GM21515 (cell line): Measurements from ENCODE around the gene DAAM2.

Source experiments
- ATAC-seq: cut with Tn5 transposase; IDR thresholded peaks from one replicate; pipeline ENCODE4 v1.9.1; 2021; ENCODE audit not compliant: unreplicated experiment

DAAM2 gene

GRCh38 chr6:39791850-39792539 is at the start of gene DAAM2:
Gene DAAM2 (plus strand): TSS chr6:39792376. CDS start chr6:39856303, 63,927 bp downstream.
- no peak for ATAC-seq

- no peak for ATAC-seq
Measured at GRCh38 chr6:39746795-39747194, 45.4 kb upstream of the DAAM2 start.

- ATAC-seq: no peak
Measured at GRCh38 chr6:39752835-39753724, 39.1 kb upstream of the DAAM2 start.

DNA sequence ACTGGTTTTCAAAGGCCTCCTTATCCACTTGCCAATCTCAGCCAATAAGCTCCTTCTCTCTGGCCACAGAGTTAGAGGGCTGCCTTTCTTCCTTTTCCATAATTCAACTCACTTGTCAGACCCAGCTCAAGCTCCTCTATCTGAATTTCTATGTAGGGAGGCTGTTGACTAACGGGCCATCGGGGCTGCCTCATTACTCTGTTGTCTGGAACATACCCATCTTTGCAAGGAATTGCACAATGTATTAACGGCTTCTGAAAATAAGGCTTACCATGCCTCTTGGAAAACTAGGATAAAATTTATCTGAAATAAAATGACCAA is 38.5 kb upstream of the DAAM2 start:
- no peak for ATAC-seq

GRCh38 chr6:39754514-39755115 is 37.6 kb upstream of the DAAM2 start:
- ATAC-seq: no peak

GRCh38 chr6:39755231-39755630 is 36.9 kb upstream of the DAAM2 start:
- no peak for ATAC-seq

DNA sequence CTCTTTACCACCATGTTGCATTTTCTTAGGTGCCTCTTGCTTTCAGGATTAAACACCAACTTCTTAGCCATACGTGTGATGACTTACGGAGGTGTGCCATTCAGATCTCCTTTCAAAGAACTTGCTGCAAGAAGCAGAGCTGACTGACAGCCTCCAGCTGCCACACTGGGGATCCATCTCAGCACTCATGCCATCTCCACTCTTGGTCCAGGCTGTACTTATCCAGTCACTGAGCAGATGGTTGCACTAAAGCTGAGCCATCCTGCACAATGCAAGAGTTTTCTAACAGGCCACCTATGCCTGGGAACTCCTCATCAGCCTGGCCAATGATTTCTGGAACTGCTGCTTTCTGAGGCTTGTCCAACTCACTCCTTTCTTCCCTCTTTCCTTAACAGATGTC is 35.6 kb upstream of the DAAM2 start:
- no peak for ATAC-seq

DNA sequence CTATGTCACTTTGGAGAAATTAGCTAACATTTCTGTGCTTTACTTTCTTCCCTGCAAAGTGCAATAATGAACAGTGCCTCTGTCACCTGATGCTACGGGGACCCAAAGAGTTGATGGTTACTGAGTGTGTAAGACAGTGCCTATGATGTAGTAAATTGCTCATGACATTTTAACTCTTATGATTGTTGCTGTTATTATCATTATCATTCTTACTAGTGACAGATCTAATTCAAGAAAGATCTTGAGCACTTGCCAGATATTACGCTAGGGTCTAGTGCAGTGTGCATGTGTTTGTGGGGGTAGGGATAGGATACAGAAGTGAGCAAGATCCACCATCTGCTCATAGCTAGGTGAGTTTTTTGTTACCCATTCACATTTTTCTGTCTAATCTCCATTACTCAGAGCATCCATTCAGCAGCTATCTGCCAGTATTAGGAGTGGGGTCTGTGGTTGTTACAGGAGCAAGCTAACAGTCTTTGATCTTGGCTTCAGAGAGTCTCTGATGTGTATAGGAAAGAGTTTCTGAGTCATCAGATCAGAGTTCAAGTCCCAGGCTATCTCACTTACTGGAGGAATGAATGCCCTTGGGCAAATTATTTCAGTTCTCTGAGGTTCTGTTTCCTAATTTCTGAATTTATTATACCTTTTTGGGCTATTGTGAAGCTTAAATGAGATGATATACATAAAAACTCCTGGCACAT is 33.1 kb upstream of the DAAM2 start:
- no peak for ATAC-seq

DNA sequence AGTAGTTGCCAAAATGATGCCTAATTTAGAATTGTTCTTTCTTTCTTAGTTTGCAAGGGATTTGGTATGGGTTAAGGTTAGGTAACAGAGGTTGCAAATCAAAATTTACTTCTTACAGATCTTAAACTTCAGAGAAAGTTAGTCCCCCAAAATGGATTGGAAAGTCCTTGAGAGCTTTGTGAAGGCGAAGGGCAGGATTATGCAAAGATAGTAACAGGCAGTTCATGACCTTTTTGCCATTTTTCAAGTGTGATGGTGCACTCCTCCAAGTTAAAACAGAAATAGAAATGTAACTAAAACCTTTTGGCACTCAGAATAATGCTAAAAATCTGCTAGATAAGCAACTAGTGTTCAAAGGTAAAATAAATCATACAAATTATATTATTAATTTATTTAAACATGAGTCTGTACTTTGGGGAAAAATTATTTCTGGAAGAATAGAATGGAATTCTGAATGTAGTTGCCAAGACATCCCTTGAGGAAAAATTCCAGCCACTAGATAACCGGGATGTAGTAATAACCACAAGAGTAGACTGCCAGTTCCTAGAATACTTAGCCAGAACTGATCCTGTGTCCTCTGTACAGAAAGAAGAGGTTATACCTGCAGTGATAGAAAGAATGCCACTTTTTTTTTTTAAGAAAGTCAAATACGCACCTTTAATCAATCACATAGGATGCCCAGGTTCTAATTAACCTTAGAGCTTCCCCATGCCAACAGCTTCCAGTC is 31.8 kb upstream of the DAAM2 start:
- ATAC-seq: no peak

- ATAC-seq: no peak
Measured at GRCh38 chr6:39765508-39766065, 26.6 kb upstream of the DAAM2 start.

GRCh38 chr6:39769012-39769411 is 23.2 kb upstream of the DAAM2 start:
- ATAC-seq: no peak

DNA sequence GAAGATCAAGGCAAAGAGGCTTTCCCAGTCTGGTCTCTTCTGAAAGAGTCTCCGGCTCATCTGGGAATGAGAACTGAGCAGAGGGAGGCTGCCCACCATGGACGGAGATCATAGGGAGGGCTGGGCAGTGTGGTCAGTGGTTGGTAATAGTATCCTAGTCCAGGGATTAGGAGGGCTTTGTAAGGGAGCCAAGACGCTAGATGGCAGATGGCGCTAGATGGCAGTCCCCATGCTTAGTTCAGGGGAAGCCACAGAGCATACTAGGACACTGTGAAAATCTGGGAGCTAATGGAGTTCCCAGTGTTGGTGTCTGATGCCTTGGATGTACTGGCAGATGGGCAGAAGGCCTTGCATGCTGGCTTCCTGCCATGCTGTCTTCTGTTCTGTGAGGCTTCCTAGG is 21.7 kb upstream of the DAAM2 start:
- ATAC-seq: no peak

DNA sequence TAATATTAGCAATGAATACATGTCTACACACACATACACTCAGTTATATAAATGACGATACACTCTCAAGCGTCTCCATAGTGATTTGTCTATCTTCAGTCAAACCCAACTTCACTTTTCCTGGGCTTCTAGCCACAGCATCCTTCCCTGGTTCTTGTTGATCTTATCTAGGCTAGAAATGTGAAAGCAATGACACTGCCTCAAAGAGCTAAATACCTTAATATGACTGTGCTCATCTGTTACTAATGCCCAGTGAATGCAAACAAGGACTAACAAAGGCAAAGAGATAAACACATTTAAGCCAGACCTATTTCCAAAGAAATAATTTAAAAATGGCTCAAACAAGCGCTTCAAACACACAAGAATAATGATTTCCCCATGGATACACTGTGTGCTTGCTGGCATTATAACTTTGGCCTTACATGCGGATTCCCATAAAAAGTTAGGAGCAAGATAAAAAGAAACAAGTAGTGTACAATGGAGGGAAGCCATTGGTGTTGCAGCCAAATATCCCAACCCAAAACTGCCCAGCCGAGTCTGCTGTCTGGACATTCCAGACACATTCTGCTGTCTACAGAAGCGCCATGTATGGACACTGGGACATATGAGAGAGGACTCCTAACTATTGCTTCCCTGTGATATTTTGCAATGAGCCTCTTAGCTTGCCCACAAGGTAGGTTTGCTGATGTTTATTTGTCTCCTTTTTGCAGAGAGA is 19.5 kb upstream of the DAAM2 start:
- no peak for ATAC-seq

- ATAC-seq: no peak
Measured at GRCh38 chr6:39773782-39774181, 18.4 kb upstream of the DAAM2 start.

- ATAC-seq: no peak
Measured at GRCh38 chr6:39776581-39776980, 15.6 kb upstream of the DAAM2 start.

DNA sequence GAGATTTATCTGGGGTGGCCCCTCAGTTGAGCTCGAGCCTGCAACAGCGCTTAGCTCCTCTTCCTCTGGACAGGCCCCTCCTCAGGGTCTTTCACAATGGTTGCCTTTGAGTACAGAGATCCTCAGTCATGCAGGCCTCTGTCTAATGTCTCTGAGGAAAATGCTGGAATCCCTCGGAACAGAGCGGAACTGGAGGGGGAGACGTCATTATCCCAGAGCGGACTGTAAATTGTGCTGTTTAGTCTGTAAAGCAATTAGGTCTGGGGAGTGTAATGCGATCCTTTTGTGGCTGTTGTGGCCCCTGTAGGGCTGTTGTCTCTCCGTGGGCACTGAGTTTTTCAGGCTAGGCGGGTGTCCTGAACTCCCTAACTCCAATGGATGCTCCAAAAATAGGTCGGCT is 15.0 kb upstream of the DAAM2 start:
- ATAC-seq: no peak

GRCh38 chr6:39777661-39778060 is 14.5 kb upstream of the DAAM2 start:
- ATAC-seq: no peak

DNA sequence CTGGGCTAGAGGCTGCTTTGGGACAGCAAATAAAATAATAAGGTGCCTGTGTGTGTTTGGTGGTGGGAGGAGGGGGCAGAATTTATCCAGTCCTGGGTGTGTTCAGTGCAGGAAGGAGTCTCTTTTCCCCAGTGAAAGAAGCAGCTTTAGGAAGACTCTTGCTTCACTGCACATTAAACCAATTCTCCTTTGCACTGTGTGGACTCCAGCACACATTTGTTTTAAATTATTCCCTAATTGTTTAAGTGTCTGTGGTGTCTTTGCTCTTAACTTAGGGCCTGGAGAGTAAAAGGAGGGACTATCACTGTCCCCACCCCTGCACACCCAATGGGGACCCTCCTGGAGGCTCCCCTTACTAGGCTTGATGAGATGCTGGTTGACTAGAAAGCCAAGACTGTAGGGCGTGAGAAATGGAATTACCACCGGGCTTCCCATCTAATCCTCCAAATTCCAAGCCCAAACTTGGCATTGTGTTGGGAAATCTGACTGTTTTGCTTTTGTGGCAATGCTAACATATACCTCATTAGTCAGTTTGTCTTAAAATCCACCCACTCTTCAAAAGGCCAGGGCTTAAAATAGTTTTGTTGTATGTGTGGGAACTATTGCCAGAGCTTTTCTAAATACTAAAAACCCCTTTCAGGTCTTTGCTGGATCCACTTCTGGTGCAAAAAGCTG is 13.5 kb upstream of the DAAM2 start:
- ATAC-seq: no peak

DNA sequence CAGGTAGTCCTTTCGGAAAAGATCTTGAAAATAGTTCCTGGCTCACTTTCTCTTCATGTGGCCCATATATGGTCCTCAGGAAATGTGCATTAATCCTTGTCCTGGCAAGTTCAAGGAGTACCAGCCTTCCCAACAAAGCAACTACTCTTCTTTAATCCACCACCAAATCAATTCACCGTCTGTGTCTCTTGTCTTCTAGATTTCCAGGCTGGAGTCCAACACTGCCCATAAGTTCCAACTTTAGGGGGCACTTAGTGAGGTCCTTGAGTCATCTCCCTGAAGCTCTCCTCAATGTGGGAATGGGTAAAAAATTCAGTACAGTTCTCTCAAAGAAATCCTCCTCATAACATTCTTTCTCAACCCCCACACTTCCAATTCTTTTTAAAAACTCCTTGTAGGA is 6.9 kb upstream of the DAAM2 start:
- ATAC-seq: no peak
